PFSK-1 (cell line): ENCODE measurements around the gene ATP2A1.

ENCODE experiments used
- POLR2AphosphoS5 ChIP-seq: IDR thresholded peaks from 2 replicates; pipeline ENCODE4 v1.6.1; 2012; ENCODE audit warnings: low read depth, mild to moderate bottlenecking, control low read depth, low read length, moderate library complexity
- REST ChIP-seq, 2 experiments: IDR thresholded peaks; 2 replicates each; pipeline versions ENCODE4 v1.6.1 to v1.8.0; 2011 to 2012; ENCODE audit warnings: low read depth in 2 of 2, low read length in 2 of 2, control low read depth in 1 of 2, inconsistent platforms in 1 of 2, mild to moderate bottlenecking in 1 of 2, moderate library complexity in 1 of 2; ENCODE audit not compliant: insufficient read depth in 1 of 2
- SIN3A ChIP-seq: IDR thresholded peaks from 2 replicates; pipeline ENCODE4 v1.6.1; 2012; ENCODE audit warnings: mild to moderate bottlenecking, low read length, moderate library complexity, borderline replicate concordance; ENCODE audit not compliant: insufficient read depth
- TAF1 ChIP-seq: IDR thresholded peaks from 2 replicates; pipeline ENCODE4 v1.6.1; 2012; ENCODE audit warnings: low read length, control low read depth, borderline replicate concordance; ENCODE audit not compliant: insufficient read depth

DNA sequence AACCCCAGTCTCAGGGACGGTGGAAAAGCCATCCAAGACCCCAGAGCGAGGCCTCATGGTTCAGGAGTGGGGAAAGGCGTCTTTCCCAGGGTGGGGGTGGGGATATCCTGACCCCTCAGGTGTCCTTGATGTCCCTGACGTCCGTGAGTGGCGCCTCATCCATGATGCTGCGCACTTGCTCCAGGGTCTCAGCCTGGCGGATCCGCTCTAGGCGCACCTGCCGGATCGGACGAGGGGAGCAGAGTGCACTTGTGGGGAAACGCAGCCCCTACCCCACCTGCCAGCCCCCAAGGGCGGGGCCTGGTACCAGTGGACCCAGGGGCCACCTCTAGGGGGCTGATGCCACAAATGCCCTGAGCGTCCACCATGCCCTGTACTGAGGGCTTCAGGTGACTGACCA is 26.5 kb downstream of the ATP2A1 start:
- no peak for TF ChIP-seq POLR2AphosphoS5
- no peak for TF ChIP-seq TAF1
- TF ChIP-seq REST (IDR thresholded peaks at IDR 0.05; ENCODE audit: insufficient read depth in 1 of 2, low read depth in 2 of 2, low read length in 2 of 2), result no peak
- TF ChIP-seq SIN3A, result no peak
